ENCODE measurements around the gene DCDC1. TPM values are rescaled to one million over a fixed set of nuclear protein-coding genes. Genes with fewer than 3 reads are reported as not detected.

DCDC1 gene
- total RNA-seq, 1 donor from 2014 or later = not detected

DNA sequence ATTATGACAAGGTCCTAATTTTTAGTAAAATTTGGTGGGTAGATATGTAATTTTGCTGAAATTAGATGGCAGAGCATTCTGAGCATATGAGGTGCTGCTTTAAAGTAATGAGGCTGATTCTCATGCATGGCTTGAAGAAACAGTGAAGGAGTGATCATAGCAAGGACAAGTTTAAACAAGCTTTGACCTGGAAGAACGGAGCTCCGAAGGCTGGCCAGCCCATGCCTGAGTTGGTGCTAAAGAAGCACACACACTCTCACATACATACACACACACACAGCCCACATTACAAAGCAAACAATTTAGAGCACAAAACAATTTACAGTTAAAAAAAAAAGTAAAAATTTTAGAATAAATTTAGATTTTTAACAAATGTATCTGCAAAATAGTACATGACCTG lies 150.7 kb downstream of the DCDC1 start:
- Histone ChIP-seq H3K4me3 (no peak overlapping the region), H3K4me1 (no peaks in the 10 kb centered on the region), H3K27ac (no peak overlapping the region), H3K9me3 (no peaks in the 10 kb centered on the region), H3K27me3 (no peaks in the 10 kb centered on the region), H3K36me3 (no peaks in the 10 kb centered on the region)
- TF ChIP-seq, protein P1, sequence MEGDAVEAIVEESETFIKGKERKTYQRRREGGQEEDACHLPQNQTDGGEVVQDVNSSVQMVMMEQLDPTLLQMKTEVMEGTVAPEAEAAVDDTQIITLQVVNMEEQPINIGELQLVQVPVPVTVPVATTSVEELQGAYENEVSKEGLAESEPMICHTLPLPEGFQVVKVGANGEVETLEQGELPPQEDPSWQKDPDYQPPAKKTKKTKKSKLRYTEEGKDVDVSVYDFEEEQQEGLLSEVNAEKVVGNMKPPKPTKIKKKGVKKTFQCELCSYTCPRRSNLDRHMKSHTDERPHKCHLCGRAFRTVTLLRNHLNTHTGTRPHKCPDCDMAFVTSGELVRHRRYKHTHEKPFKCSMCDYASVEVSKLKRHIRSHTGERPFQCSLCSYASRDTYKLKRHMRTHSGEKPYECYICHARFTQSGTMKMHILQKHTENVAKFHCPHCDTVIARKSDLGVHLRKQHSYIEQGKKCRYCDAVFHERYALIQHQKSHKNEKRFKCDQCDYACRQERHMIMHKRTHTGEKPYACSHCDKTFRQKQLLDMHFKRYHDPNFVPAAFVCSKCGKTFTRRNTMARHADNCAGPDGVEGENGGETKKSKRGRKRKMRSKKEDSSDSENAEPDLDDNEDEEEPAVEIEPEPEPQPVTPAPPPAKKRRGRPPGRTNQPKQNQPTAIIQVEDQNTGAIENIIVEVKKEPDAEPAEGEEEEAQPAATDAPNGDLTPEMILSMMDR (IDR thresholded peaks at IDR 0.05) = no peak
- intact Hi-C loops (cut with DNase I) = no loop called here
- no peak for DNase-seq (ENCODE audit: low spot score in 2 of 2)

DNA sequence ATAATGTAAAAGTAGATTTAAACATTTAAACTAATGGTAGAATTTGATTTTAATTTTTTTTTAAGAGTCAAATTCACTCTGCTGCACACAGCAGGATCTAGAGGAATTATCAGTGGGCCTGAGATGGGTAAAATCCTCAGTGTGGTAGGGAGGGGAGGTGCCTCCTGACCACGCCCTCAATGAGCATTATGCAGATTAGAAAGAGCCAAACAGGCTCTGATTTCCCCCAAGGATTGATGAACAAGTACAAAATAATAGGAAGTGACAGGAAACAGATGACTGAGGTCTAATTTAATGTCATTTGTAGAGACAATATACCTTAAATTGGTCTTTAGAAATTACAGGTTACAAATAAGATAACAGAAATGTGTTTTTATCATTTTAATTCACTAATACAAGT lies 155.2 kb downstream of the DCDC1 start:
- Histone ChIP-seq H3K27me3 (no peaks in the 10 kb centered on the region), H3K9me3 (no peaks in the 10 kb centered on the region), H3K27ac (no peak overlapping the region), H3K4me3 (no peak overlapping the region), H3K36me3 (no peaks in the 10 kb centered on the region), H3K4me1 (no peaks in the 10 kb centered on the region)
- TF ChIP-seq, protein P1 (IDR thresholded peaks at IDR 0.05) = no peak
- intact Hi-C loops (cut with DNase I) = no loop called here
- no peak for DNase-seq (ENCODE audit: low spot score in 2 of 2)

DNA sequence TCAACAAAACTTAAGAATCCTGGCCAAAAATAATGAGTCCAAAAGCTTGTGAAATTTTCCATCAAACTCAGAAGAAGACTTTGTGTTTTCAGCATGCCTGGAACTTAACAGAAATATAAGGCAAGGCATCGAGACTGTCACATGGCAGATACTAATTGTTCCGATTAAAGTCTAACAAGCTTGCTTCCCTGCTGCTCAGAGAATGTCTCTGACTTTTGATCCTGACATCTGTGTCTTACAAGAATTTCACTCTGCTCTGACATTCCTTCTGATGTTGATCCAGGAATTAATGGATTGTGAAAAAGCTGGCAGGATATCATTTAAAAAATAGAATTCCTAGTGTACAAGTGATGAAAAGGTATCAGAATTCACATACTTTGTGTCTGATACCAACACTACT lies 170.2 kb downstream of the DCDC1 start:
- no peak for DNase-seq (ENCODE audit: low spot score in 2 of 2)
- no peaks in the 10 kb centered on the region for H3K36me3 ChIP-seq
- H3K4me3 ChIP-seq = no peak overlapping the region
- no peaks in the 10 kb centered on the region for H3K4me1 ChIP-seq
- intact Hi-C loops (cut with DNase I) = no loop called here
- TF ChIP-seq, protein P1 (IDR thresholded peaks at IDR 0.05) = no peak
- no peaks in the 10 kb centered on the region for H3K27me3 ChIP-seq
- H3K9me3 ChIP-seq = no peaks in the 10 kb centered on the region
- H3K27ac ChIP-seq = no peak overlapping the region

DNA sequence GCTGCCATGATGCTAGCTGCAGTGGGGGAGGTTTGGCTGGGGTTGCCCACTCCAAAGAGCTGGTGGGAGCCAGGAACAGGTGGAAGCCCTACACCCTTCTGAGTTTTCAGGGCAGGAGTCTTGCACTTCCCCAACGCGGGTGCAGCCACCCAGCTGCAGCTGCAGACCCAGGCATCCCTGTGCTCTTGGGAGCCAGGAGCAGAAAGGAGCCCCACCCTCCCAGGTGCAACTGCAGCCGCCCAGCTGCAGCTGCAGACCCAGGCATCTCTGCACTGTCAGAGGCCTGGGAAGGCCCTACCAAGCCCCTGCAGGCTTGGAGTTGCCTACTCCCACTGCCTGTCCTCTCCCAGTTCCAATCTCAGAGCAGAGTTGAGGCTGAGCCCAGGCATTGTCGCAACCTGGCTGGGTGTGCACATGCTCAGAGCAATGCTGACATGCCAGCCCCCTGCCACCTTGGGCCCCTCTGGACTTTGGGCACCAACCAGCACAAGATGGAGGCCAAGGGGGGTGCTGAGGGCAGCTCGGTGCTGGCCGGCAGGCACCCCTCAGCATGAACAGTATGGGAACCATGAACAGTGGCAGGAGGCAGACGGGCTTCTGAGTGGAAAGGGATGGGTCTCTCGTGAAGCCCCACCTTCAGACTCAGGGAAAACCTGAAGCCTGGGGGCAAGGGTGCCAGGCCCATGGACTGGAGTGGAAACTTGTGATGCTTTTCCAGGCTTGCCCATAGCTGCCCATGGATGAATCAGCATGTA lies 195.4 kb downstream of the DCDC1 start:
- no peaks in the 10 kb centered on the region for H3K36me3 ChIP-seq
- no peak overlapping the region for H3K27ac ChIP-seq
- H3K9me3 ChIP-seq = peaks cover 0 to 14% of the 10 kb centered on the region in 2 donors
- no peak for DNase-seq (ENCODE audit: low spot score in 2 of 2)
- no peak overlapping the region for H3K4me3 ChIP-seq
- no peaks in the 10 kb centered on the region for H3K4me1 ChIP-seq
- TF ChIP-seq, protein P1 (IDR thresholded peaks at IDR 0.05) = no peak
- intact Hi-C loops (cut with DNase I) = no loop called here
- H3K27me3 ChIP-seq = no peaks in the 10 kb centered on the region

DNA sequence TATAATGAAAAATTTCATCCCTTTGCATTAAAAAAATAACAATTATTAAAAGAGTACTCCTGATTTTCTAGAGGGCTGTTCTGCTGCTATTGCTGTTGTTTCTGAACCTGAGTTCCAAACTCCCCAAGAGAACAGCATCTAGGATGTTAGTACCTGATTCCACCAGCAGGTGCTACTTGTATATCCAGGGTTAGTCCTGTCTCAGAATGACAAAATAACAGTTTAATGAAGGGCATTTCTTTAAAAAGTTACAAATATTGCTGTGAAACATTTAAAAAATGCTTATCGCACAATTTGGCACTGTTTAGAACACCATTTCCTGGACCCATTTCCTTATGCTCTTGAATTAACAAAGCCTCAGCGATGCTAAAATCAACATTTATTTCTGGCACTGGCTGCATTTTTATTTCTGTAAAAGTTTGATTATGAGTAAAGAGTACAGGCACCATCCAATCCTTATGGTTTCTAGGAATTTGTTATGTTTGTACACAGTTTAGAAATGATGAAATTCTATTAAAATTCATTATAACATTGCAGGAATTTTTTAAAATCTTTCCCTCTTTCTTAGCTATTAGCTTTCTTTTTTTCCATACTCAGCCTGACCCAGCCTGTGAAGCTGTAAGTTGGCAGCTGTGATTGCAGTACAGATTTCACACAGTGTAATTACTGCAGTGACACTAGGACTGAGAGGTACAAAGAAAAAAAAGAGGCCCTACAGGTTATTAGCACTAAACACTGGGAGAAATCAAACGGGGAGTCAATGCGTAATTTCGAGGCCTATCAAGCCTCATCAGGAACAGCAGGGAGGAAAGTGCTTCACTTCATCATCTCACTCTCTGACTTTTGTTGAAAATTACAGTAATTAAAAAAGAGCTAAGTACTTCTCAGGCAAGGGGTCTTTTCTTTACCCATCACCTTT lies 208.8 kb downstream of the DCDC1 start:
- no peak for DNase-seq (ENCODE audit: low spot score in 2 of 2)
- Histone ChIP-seq H3K4me1 (no peaks in the 10 kb centered on the region), H3K27me3 (no peaks in the 10 kb centered on the region), H3K4me3 (no peak overlapping the region), H3K9me3 (no peaks in the 10 kb centered on the region), H3K27ac (no peak overlapping the region), H3K36me3 (no peaks in the 10 kb centered on the region)
- TF ChIP-seq, protein P1 (IDR thresholded peaks at IDR 0.05) = no peak
- intact Hi-C loops (cut with DNase I) = no loop called here
